A549 (cell line): Measurements from ENCODE around the gene DSCAML1. TPM values are rescaled to one million over a fixed set of nuclear protein-coding genes. Genes with fewer than 3 reads are reported as not detected.

Experiments
- ATAC-seq, 2 experiments: fragments of 200-7000 bp in 1 of 2; fragments of >200 bp in 1 of 2; cut with Nextera tagmentation in 1 of 2; cut with Tn5 transposase in 1 of 2; 3 replicates each; pipeline versions ENCODE4 v1.8.0 to v1.9.1; 2018 to 2020; ENCODE audit warnings: mild to moderate bottlenecking in 1 of 2, moderate library complexity in 1 of 2
- CTCF ChIA-PET: fragments of 300-600 bp; sonication (Branson Sonifier 250); formaldehyde crosslinking; extraction: SDS; loops from one replicate; lab custom pipeline; 2021; ENCODE audit warnings: antibody characterized with exemption, inconsistent platforms; lab: Yijun Ruan, JAX
- POLR2A ChIA-PET: fragments of 350-600 bp; formaldehyde crosslinking; extraction: SDS; loops from one replicate; lab custom pipeline; 2021; ENCODE audit warnings: antibody characterized with exemption, inconsistent platforms; lab: Yijun Ruan, JAX
- DNase-seq, 2 experiments: peaks; one replicate each; pipeline versions ENCODE4 v3.0.0 to v3.0.0-alpha.2; 2011 to 2016; ENCODE audit warnings: low read depth in 1 of 2, low spot score in 1 of 2
- FAIRE-seq: peaks from 2 replicates; lab custom pipeline; 2011; peaks lifted over from hg19 to GRCh38; lab: Jason Lieb, UNC
- H3K27ac ChIP-seq, 2 experiments: fragments of >200 bp; sonication (Bioruptor Twin); formaldehyde crosslinking; 3 replicates each; pipeline ENCODE4 v1.5.1; 2016 to 2017
- H3K4me1 ChIP-seq: fragments of >200 bp; sonication (Bioruptor Twin); formaldehyde crosslinking; 3 replicates; pipeline ENCODE4 v1.6.1; 2016
- H3K4me2 ChIP-seq: fragments of >200 bp; sonication (Bioruptor Twin); formaldehyde crosslinking; 3 replicates; pipeline ENCODE4 v1.6.1; 2016
- H3K4me3 ChIP-seq: fragments of >200 bp; sonication (Bioruptor Twin); formaldehyde crosslinking; 3 replicates; pipeline ENCODE4 v1.5.1; 2016
- H3K9me3 ChIP-seq: fragments of >200 bp; sonication (Bioruptor Twin); formaldehyde crosslinking; 3 replicates; pipeline ENCODE4 v1.6.1; 2016
- BHLHE40 ChIP-seq: IDR thresholded peaks from 2 replicates; pipeline ENCODE4 v1.6.1; 2012; ENCODE audit warnings: low read depth, low read length, inconsistent platforms
- CHD2 ChIP-seq: fragments of 150-350 bp; IDR thresholded peaks from 2 replicates; pipeline ENCODE4 v1.6.1; 2014; ENCODE audit warnings: low read length; ENCODE audit not compliant: partially characterized antibody
- CTCF ChIP-seq: fragments of >200 bp; sonication (Bioruptor Twin); formaldehyde crosslinking; IDR thresholded peaks from 3 replicates; pipeline ENCODE4 v1.5.1; 2016
- ESRRA ChIP-seq: fragments of 150-350 bp; IDR thresholded peaks from 2 replicates; pipeline ENCODE4 v1.6.1; 2014; ENCODE audit warnings: mild to moderate bottlenecking, low read length, borderline replicate concordance
- FOSB ChIP-seq: fragments of 250-450 bp; sonication (Bioruptor Pico); IDR thresholded peaks from 2 replicates; pipeline ENCODE4 v1.5.0; 2020; ENCODE audit warnings: mild to moderate bottlenecking, moderate library complexity
- GATA3 ChIP-seq: IDR thresholded peaks from 2 replicates; pipeline ENCODE4 v1.6.1; 2012; ENCODE audit warnings: borderline replicate concordance
- HDAC2 ChIP-seq: fragments of 200-600 bp; sonication (generic); IDR thresholded peaks from 2 replicates; pipeline ENCODE4 v1.6.1; 2016
- HES2 ChIP-seq: fragments of >200 bp; sonication (Bioruptor Twin); formaldehyde crosslinking; IDR thresholded peaks from 2 replicates; pipeline ENCODE4 v1.6.1; 2016
- HMGXB4 ChIP-seq: fragments of 250-450 bp; sonication (Bioruptor Pico); IDR thresholded peaks from 2 replicates; pipeline ENCODE4 v1.5.0; 2021; ENCODE audit warnings: mild to moderate bottlenecking, moderate library complexity, borderline replicate concordance
- HOXA7 ChIP-seq: fragments of 250-450 bp; sonication (Bioruptor Pico); IDR thresholded peaks from 2 replicates; pipeline ENCODE4 v1.5.0; 2020; ENCODE audit warnings: mild to moderate bottlenecking, moderate library complexity
- HOXB13 ChIP-seq: fragments of 250-450 bp; sonication (Bioruptor Pico); IDR thresholded peaks from 2 replicates; pipeline ENCODE4 v1.5.0; 2020; ENCODE audit warnings: low read depth, mild to moderate bottlenecking, moderate library complexity
- HOXB5 ChIP-seq: fragments of 250-450 bp; sonication (Bioruptor Pico); IDR thresholded peaks from 2 replicates; pipeline ENCODE4 v1.5.0; 2020; ENCODE audit warnings: mild to moderate bottlenecking, moderate library complexity
- JUNB ChIP-seq: fragments of >200 bp; sonication (Bioruptor Twin); formaldehyde crosslinking; IDR thresholded peaks from 2 replicates; pipeline ENCODE4 v1.6.1; 2016
- KDM1A ChIP-seq: fragments of 200-600 bp; sonication (generic); IDR thresholded peaks from 2 replicates; pipeline ENCODE4 v1.6.1; 2016; ENCODE audit warnings: low read depth, mild to moderate bottlenecking
- MAFK ChIP-seq: fragments of 450-650 bp; IDR thresholded peaks from 2 replicates; pipeline ENCODE4 v1.6.1; 2014; ENCODE audit not compliant: partially characterized antibody
- MAX ChIP-seq: IDR thresholded peaks from 2 replicates; pipeline ENCODE4 v1.6.1; 2012
- MAZ ChIP-seq: fragments of 150-350 bp; IDR thresholded peaks from 2 replicates; pipeline ENCODE4 v1.6.1; 2014; ENCODE audit warnings: antibody characterized with exemption, low read depth, low read length, borderline replicate concordance
- NFE2L2 ChIP-seq: fragments of 150-350 bp; conservative IDR thresholded peaks from 2 replicates; pipeline ENCODE4 v1.6.1; 2014; ENCODE audit warnings: low read length
- PBX3 ChIP-seq: IDR thresholded peaks from 2 replicates; pipeline ENCODE4 v1.6.1; 2012
- PHF8 ChIP-seq: fragments of 200-600 bp; sonication (generic); IDR thresholded peaks from 2 replicates; pipeline ENCODE4 v1.6.1; 2016; ENCODE audit warnings: low read depth, mild to moderate bottlenecking, antibody characterized with exemption, moderate library complexity, borderline replicate concordance
- POLR2A ChIP-seq: IDR thresholded peaks from 2 replicates; pipeline ENCODE4 v1.6.1; 2012; ENCODE audit warnings: mild to moderate bottlenecking, low read length
- RAD21 ChIP-seq, 2 experiments: fragments of >200 bp in 1 of 2; sonication (Bioruptor Twin) in 1 of 2; formaldehyde crosslinking in 1 of 2; IDR thresholded peaks in 1 of 2; conservative IDR thresholded peaks in 1 of 2; 2 replicates in 1 of 2; 3 replicates in 1 of 2; pipeline ENCODE4 v1.6.1; 2012 to 2018; ENCODE audit warnings: inconsistent platforms in 1 of 2
- RARB ChIP-seq: fragments of 250-450 bp; sonication (Bioruptor Pico); IDR thresholded peaks from 2 replicates; pipeline ENCODE4 v1.8.0; 2021; ENCODE audit warnings: mild to moderate bottlenecking, moderate library complexity
- REST ChIP-seq: fragments of 200-600 bp; sonication (generic); IDR thresholded peaks from 2 replicates; pipeline ENCODE4 v1.6.1; 2016; ENCODE audit warnings: antibody characterized with exemption, mild to moderate bottlenecking, moderate library complexity
- RFX5 ChIP-seq: fragments of 450-650 bp; IDR thresholded peaks from 2 replicates; pipeline ENCODE4 v1.7.1; 2014; ENCODE audit warnings: antibody characterized with exemption, mild to moderate bottlenecking, moderate library complexity
- TFCP2L1 ChIP-seq: fragments of 250-450 bp; sonication (Bioruptor Pico); IDR thresholded peaks from 2 replicates; pipeline ENCODE4 v1.5.0; 2021; ENCODE audit warnings: mild to moderate bottlenecking
- TP53 ChIP-seq: fragments of 250-450 bp; sonication (Bioruptor Pico); IDR thresholded peaks from 2 replicates; pipeline ENCODE4 v1.5.0; 2021; ENCODE audit warnings: mild to moderate bottlenecking, moderate library complexity
- ZFP36 ChIP-seq: fragments of 450-650 bp; IDR thresholded peaks from 2 replicates; pipeline ENCODE4 v1.6.1; 2014; ENCODE audit warnings: borderline replicate concordance; ENCODE audit not compliant: partially characterized antibody
- ZNF302 ChIP-seq: fragments of 250-450 bp; sonication (Bioruptor Pico); IDR thresholded peaks from 2 replicates; pipeline ENCODE4 v1.9.0; 2021; ENCODE audit warnings: inconsistent platforms, mild to moderate bottlenecking, moderate library complexity
- WGBS: methylation state at CpG from one replicate; pipeline ENCODE4 v1.1.6; 2017; ENCODE audit errors: missing lambda C conversion rate; 5-methylcytosine and 5-hydroxymethylcytosine counted together
- polyA plus RNA-seq, 4 experiments: library from polyadenylated mRNA; depleted of rRNA in 3 of 4; stranded (reverse); fragments of >200 nt; fragmentation: RNase III in 1 of 4; extraction: RNeasy Plus Mini Kit Qiagen cat#74134 plus additional on column Dnase treatment in 1 of 4; gene quantifications; 2 replicates in 3 of 4; 3 replicates in 1 of 4; pipeline ENCODE4 v1.2.3, GENCODE V29; 2011 to 2017

The DSCAML1 gene
- polyA plus RNA-seq, 2 of the 4 experiments (the other 2 are of a cell fraction): 0.12 to 0.31 TPM

GRCh38 chr11:117502015-117502778, 294.8 kb downstream of the DSCAML1 start:
- POLR2A ChIA-PET: interaction anchor here (1.0 kb wide), 1 partner anchor 12 kb away, joined by 3 read pairs; no protein-coding TSS in a partner anchor
- H3K4me2 ChIP-seq: no peak overlapping the region
- TF ChIP-seq PHF8 (no peak), FOSB (CRISPR knock-in tag) (no peak), MAX (no peak), HOXB13 (CRISPR knock-in tag) (no peak), REST (no peak), PBX3 (no peak), TP53 (CRISPR knock-in tag) (no peak), BHLHE40 (no peak), POLR2A (no peak), KDM1A (no peak), TFCP2L1 (CRISPR knock-in tag) (no peak), HOXA7 (CRISPR knock-in tag) (no peak), NFE2L2 (no peak), ZFP36 (no peak), GATA3 (no peak), HMGXB4 (no peak), ESRRA (no peak), CHD2 (no peak), RFX5 (no peak)
- TF ChIP-seq, all 56 proteins: peak for 0
- Histone ChIP-seq H3K9me3 (no peaks in the 10 kb centered on the region), H3K4me1 (no peaks in the 10 kb centered on the region), H3K27ac (no peak overlapping the region), H3K4me3 (no peak overlapping the region)
- WGBS: 86% methylated on average over 20 of the region's 22 CpGs
- DNase-seq: no peak
- CTCF ChIA-PET: no interaction called here
- no peak for FAIRE-seq
- no peak for ATAC-seq

GRCh38 chr11:117501237-117501898, 295.6 kb downstream of the DSCAML1 start:
- 53% methylated on average over 14 of the region's 14 CpGs for WGBS
- no peak overlapping the region for H3K4me2 ChIP-seq
- no peak for FAIRE-seq
- H3K27ac ChIP-seq: no peak overlapping the region
- DNase-seq: no peak
- POLR2A ChIA-PET: interaction anchor here (1.0 kb wide), 1 partner anchor 11 kb away, joined by 3 read pairs; no protein-coding TSS in a partner anchor
- H3K4me1 ChIP-seq: no peaks in the 10 kb centered on the region
- no peak overlapping the region for H3K4me3 ChIP-seq
- no peaks in the 10 kb centered on the region for H3K9me3 ChIP-seq
- ATAC-seq: no peak
- CTCF ChIA-PET: interaction anchor here (1.1 kb wide), 1 partner anchor 306 kb away, joined by 3 read pairs; no protein-coding TSS in a partner anchor
- TF ChIP-seq MAZ (no peak), ZNF302 (CRISPR knock-in tag) (no peak), RARB (CRISPR knock-in tag) (no peak), RAD21 (conservative IDR thresholded peaks at IDR 0.05 in 1 of 2, IDR thresholded peaks at IDR 0.05 in 1 of 2) (no peak), CTCF (no peak), HES2 (no peak), HOXB5 (CRISPR knock-in tag) (no peak), ZFP36 (no peak), MAFK (no peak), TP53 (CRISPR knock-in tag) (no peak), HDAC2 (no peak), JUNB (no peak)
